Endodermal cell (in vitro differentiated cells): ENCODE results near the gene ABCC5. TPM values are rescaled to one million over a fixed set of nuclear protein-coding genes. Genes with fewer than 3 reads are reported as not detected.
"Not testable (repeated sequence)": the region's sequence is repeated elsewhere in the genome, so short reads cannot be mapped to it uniquely, and the experiment has no call there.

Experiments
- DNase-seq: peaks from one replicate; pipeline ENCODE4 v3.0.0-alpha.2; 2017
- H3K27ac ChIP-seq: 2 replicates; pipeline ENCODE4 v1.5.1; 2013; ENCODE audit warnings: mild to moderate bottlenecking, low read depth, low read length, moderate library complexity
- H3K27me3 ChIP-seq: 2 replicates; pipeline ENCODE4 v1.6.1; 2013; ENCODE audit warnings: mild to moderate bottlenecking, low read length, moderate library complexity; ENCODE audit not compliant: insufficient read depth, control insufficient read depth, poor library complexity, severe bottlenecking
- H3K36me3 ChIP-seq: 2 replicates; pipeline ENCODE4 v1.7.0; 2013; ENCODE audit warnings: mild to moderate bottlenecking, low read length, moderate library complexity; ENCODE audit not compliant: control insufficient read depth, insufficient read depth
- H3K4me1 ChIP-seq: one replicate; pipeline ENCODE4 v1.7.0; 2013; ENCODE audit warnings: low read length; ENCODE audit not compliant: control insufficient read depth, insufficient read depth
- H3K4me3 ChIP-seq: 2 replicates; pipeline ENCODE4 v1.5.1; 2013; ENCODE audit warnings: mild to moderate bottlenecking, low read length, moderate library complexity
- H3K9ac ChIP-seq: 2 replicates; pipeline ENCODE4 v1.6.1; 2013; ENCODE audit warnings: mild to moderate bottlenecking, low read length, moderate library complexity; ENCODE audit not compliant: poor library complexity, severe bottlenecking; ENCODE audit errors: extremely low read depth
- H3K9me3 ChIP-seq: 2 replicates; pipeline ENCODE4 v1.6.1; 2013; ENCODE audit warnings: mild to moderate bottlenecking, low read length, moderate library complexity; ENCODE audit not compliant: control insufficient read depth
- H3K27ac Mint-ChIP-seq: 2 replicates; pipeline ENCODE4 v1.8.0; 2020; ENCODE audit warnings: mixed read lengths
- H3K27me3 Mint-ChIP-seq: 2 replicates; pipeline ENCODE4 v1.8.0; 2021; ENCODE audit warnings: mild to moderate bottlenecking, mixed read lengths; ENCODE audit not compliant: insufficient read depth
- H3K36me3 Mint-ChIP-seq: 2 replicates; pipeline ENCODE4 v1.8.0; 2020; ENCODE audit warnings: low read depth, mixed read lengths
- H3K4me1 Mint-ChIP-seq: 2 replicates; pipeline ENCODE4 v1.8.0; 2020; ENCODE audit warnings: mixed read lengths
- H3K4me3 Mint-ChIP-seq: 2 replicates; pipeline ENCODE4 v1.8.0; 2020; ENCODE audit warnings: mild to moderate bottlenecking, moderate library complexity, mixed read lengths
- H3K9me3 Mint-ChIP-seq: 2 replicates; pipeline ENCODE4 v1.8.0; 2020; ENCODE audit warnings: mild to moderate bottlenecking, mixed read lengths
- WGBS, 2 experiments: methylation state at CpG; one replicate each; pipeline versions ENCODE4 v1.1.5 to v1.1.7; 2013; ENCODE audit warnings: missing lambda C conversion rate in 2 of 2, mixed read lengths in 1 of 2; ENCODE audit not compliant: insufficient coverage in 1 of 2, insufficient read length in 1 of 2; 5-methylcytosine and 5-hydroxymethylcytosine counted together
- total RNA-seq, 2 donors: library from RNA; stranded (reverse); fragmentation: NEBNext Ultra II Directional in 1 of 2; extraction: Animal tissue kit (Norgen Biotek cat#: 25700) in 1 of 2; gene quantifications; 2 replicates in 1 of 2; 3 replicates in 1 of 2; pipeline ENCODE4 v1.2.1, GENCODE V29; 2021
- TF ChIP-seq, protein P1 (sequence below): fragments of 200-600 bp; sonication (generic); conservative IDR thresholded peaks from 2 replicates; pipeline ENCODE4 v1.5.0; 2021; ENCODE audit warnings: antibody characterized with exemption, mild to moderate bottlenecking

The ABCC5 gene
- total RNA-seq, 2 donors from 2014 or later: 32.8 to 35.7 TPM

DNA sequence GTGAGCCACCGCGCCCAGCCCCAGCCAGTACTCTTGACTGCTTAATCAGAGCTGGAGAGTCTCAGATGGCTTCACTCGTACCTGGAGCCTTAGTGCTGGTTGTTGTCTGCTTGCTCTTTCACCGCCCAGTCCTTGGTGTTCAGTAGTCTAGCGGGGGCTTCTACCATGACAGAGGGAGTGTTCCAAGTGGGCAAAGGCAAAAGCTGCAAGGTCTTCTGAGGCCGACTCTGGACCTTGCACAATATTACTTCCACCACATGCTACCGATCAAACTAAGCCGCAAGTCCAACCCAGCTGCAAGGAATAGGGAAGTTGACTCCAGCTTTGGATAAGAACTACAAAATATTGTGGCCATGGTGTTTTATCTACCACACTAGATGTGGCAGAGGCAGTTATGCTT lies 139.6 kb downstream of the ABCC5 start:
- no peak overlapping the region for H3K4me3 ChIP-seq
- no peaks in the 10 kb centered on the region for H3K4me1 ChIP-seq
- Mint-ChIP-seq H3K9me3 (no peaks in the 10 kb centered on the region), H3K27ac (peak overlapping the region; percentile 44), H3K36me3 (peaks cover 18% of the 10 kb centered on the region), H3K4me3 (peak overlapping the region; percentile 9), H3K4me1 (peaks cover 29% of the 10 kb centered on the region), H3K27me3 (no peaks in the 10 kb centered on the region)
- H3K27me3 ChIP-seq: no peaks in the 10 kb centered on the region
- H3K27ac ChIP-seq: no peak overlapping the region
- H3K36me3 ChIP-seq: peaks cover 12% of the 10 kb centered on the region
- H3K9ac ChIP-seq: no peak overlapping the region
- no peaks in the 10 kb centered on the region for H3K9me3 ChIP-seq
- TF ChIP-seq, protein P1, sequence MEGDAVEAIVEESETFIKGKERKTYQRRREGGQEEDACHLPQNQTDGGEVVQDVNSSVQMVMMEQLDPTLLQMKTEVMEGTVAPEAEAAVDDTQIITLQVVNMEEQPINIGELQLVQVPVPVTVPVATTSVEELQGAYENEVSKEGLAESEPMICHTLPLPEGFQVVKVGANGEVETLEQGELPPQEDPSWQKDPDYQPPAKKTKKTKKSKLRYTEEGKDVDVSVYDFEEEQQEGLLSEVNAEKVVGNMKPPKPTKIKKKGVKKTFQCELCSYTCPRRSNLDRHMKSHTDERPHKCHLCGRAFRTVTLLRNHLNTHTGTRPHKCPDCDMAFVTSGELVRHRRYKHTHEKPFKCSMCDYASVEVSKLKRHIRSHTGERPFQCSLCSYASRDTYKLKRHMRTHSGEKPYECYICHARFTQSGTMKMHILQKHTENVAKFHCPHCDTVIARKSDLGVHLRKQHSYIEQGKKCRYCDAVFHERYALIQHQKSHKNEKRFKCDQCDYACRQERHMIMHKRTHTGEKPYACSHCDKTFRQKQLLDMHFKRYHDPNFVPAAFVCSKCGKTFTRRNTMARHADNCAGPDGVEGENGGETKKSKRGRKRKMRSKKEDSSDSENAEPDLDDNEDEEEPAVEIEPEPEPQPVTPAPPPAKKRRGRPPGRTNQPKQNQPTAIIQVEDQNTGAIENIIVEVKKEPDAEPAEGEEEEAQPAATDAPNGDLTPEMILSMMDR: no peak
- 98 to 99% methylated on average over 8 of the region's 8 CpGs for WGBS, 2 experiments
- no peak for DNase-seq

- H3K4me3 ChIP-seq, H3K4me3 Mint-ChIP-seq, H3K27me3 ChIP-seq, H3K27ac Mint-ChIP-seq, H3K9ac ChIP-seq, H3K9me3 ChIP-seq, H3K4me1 ChIP-seq, DNase-seq, H3K9me3 Mint-ChIP-seq, H3K27me3 Mint-ChIP-seq, H3K27ac ChIP-seq: not testable (repeated sequence)
- peaks cover 23% of the 10 kb centered on the region for H3K4me1 Mint-ChIP-seq
- 79 to 100% methylated on average over 1 to 5 of the region's 5 CpGs for WGBS, 2 experiments
- peaks cover 14% of the 10 kb centered on the region for H3K36me3 ChIP-seq
- H3K36me3 Mint-ChIP-seq: peaks cover 18% of the 10 kb centered on the region
Measured at GRCh38 chr3:183877227-183877626, 140.5 kb downstream of the ABCC5 start.

DNA sequence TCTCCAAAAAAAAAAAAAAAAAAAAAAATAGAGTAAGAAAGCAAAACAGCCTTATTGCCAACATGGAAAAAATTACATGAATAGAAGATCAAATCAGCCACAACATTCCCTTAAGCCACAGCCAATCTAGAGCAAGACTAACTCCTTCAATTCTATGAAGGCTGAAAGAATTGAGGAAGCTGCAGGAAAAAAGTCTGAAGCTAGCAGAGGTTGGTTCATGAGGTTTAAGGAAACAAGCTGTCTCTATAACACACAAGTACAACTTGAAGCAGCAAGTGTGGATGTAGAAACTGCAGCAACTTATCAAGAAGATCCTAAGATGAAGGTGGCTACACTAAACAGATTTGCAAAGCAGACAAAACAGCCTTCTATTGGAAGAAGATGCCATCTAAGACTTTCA lies 142.3 kb downstream of the ABCC5 start:
- peaks cover 23% of the 10 kb centered on the region for H3K4me1 Mint-ChIP-seq
- H3K36me3 ChIP-seq: peaks cover 21% of the 10 kb centered on the region
- no peak overlapping the region for H3K9ac ChIP-seq
- DNase-seq: no peak
- TF ChIP-seq, protein P1: no peak
- H3K9me3 Mint-ChIP-seq: no peaks in the 10 kb centered on the region
- H3K27me3 Mint-ChIP-seq: no peaks in the 10 kb centered on the region
- no peak overlapping the region for H3K4me3 ChIP-seq
- no peaks in the 10 kb centered on the region for H3K9me3 ChIP-seq
- H3K27ac ChIP-seq: no peak overlapping the region
- no peak overlapping the region for H3K4me3 Mint-ChIP-seq
- no peaks in the 10 kb centered on the region for H3K4me1 ChIP-seq
- H3K27ac Mint-ChIP-seq: no peak overlapping the region
- peaks cover 16% of the 10 kb centered on the region for H3K36me3 Mint-ChIP-seq
- no peaks in the 10 kb centered on the region for H3K27me3 ChIP-seq

DNA sequence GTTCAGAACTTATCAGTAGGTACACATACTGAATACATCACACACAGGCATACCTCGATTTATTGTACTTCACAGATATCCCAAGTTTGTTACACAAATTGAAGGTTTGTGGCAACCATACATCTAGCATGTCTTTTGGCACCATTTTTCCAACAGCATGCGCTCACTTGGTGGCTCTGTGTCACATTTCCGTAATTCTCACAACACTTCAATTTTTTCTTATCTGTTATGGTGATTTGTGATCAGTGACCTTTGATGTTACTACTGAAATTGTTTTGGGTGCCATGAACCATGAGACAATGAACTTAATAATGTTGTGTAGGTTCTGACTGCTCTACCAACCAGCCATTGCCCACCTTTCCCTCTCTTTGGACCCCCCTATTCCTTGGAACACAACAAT lies 143.8 kb downstream of the ABCC5 start:
- Mint-ChIP-seq H3K27ac (no peak overlapping the region), H3K4me3 (no peak overlapping the region), H3K27me3 (no peaks in the 10 kb centered on the region), H3K36me3 (peaks cover 14% of the 10 kb centered on the region), H3K4me1 (peaks cover 16% of the 10 kb centered on the region), H3K9me3 (no peaks in the 10 kb centered on the region)
- no peaks in the 10 kb centered on the region for H3K27me3 ChIP-seq
- DNase-seq: no peak
- peaks cover 13% of the 10 kb centered on the region for H3K36me3 ChIP-seq
- no peak overlapping the region for H3K9ac ChIP-seq
- 90 to 100% methylated on average over 1 to 3 of the region's 3 CpGs for WGBS, 2 experiments
- H3K27ac ChIP-seq: no peak overlapping the region
- TF ChIP-seq, protein P1: no peak
- no peak overlapping the region for H3K4me3 ChIP-seq
- no peaks in the 10 kb centered on the region for H3K4me1 ChIP-seq
- H3K9me3 ChIP-seq: no peaks in the 10 kb centered on the region
